Thymus (tissue), 11 donors: Measurements from ENCODE around the gene STXBP2. TPM values are rescaled to one million over a fixed set of nuclear protein-coding genes. Genes with fewer than 3 reads are reported as not detected.

Experiments
- DNase-seq, 9 donors: peaks; one replicate each; pipeline ENCODE4 v3.0.0-alpha.2; 2013; ENCODE audit warnings: low spot score in 9 of 9, low read depth in 6 of 9, missing footprints in 1 of 9
- H3K27ac ChIP-seq, 2 donors: one replicate each; pipeline ENCODE4 v1.5.1; 2013; ENCODE audit warnings: control low read depth in 1 of 2, low read depth in 1 of 2, low read length in 1 of 2, mild to moderate bottlenecking in 1 of 2, moderate library complexity in 1 of 2
- H3K27me3 ChIP-seq, 2 donors: one replicate each; pipeline ENCODE4 v1.5.1; 2013; ENCODE audit warnings: low read length in 1 of 2; ENCODE audit not compliant: control insufficient read depth in 2 of 2, insufficient read depth in 1 of 2
- H3K36me3 ChIP-seq, 2 donors: one replicate each; pipeline ENCODE4 v1.5.1; 2013; ENCODE audit warnings: low read length in 1 of 2, mild to moderate bottlenecking in 1 of 2, moderate library complexity in 1 of 2; ENCODE audit not compliant: control insufficient read depth in 2 of 2, insufficient read depth in 2 of 2
- H3K4me1 ChIP-seq, 2 donors: one replicate each; pipeline ENCODE4 v1.5.1; 2013; ENCODE audit warnings: low read length in 2 of 2; ENCODE audit not compliant: control insufficient read depth in 2 of 2, insufficient read depth in 2 of 2
- H3K4me3 ChIP-seq, 2 donors: one replicate each; pipeline ENCODE4 v1.5.1; 2013; ENCODE audit warnings: low read length in 2 of 2, control low read depth in 1 of 2, mild to moderate bottlenecking in 1 of 2
- H3K9me3 ChIP-seq, 2 donors: one replicate each; pipeline ENCODE4 v1.5.1; 2013; ENCODE audit warnings: low read length in 1 of 2, mild to moderate bottlenecking in 1 of 2; ENCODE audit not compliant: control insufficient read depth in 2 of 2, insufficient read depth in 1 of 2
- WGBS: extraction: QIAGEN DNeasy Blood & Tissue Kit; methylation state at CpG from one replicate; pipeline ENCODE4 v1.1.7; 2013; 5-methylcytosine and 5-hydroxymethylcytosine counted together
- polyA plus RNA-seq: library from polyadenylated mRNA; stranded (reverse); fragments of 200-250 nt; gene quantifications from one replicate; pipeline ENCODE4 v1.2.3, GENCODE V29; 2013
- total RNA-seq: library from RNA; stranded (reverse); fragments of 120-200 nt; gene quantifications from one replicate; pipeline ENCODE4 v1.2.4, GENCODE V29; 2013
- donor health status: healthy.

STXBP2 gene
- total and polyA plus RNA-seq, 2 donors = 45.3 to 140 TPM

GRCh38 chr19:7677669-7678311, 40.9 kb downstream of the STXBP2 start:
- Histone ChIP-seq H3K36me3 (peaks cover 4 to 7% of the 10 kb centered on the region in 2 donors), H3K27me3 (peaks cover 0 to 23% of the 10 kb centered on the region in 2 donors), H3K9me3 (peaks cover 0 to 13% of the 10 kb centered on the region in 2 donors), H3K27ac (no peak overlapping the region), H3K4me3 (no peak overlapping the region), H3K4me1 (peaks cover 48 to 74% of the 10 kb centered on the region in 2 donors)
- WGBS = 53% methylated on average over 12 of the region's 12 CpGs
- no peak for DNase-seq

GRCh38 chr19:7678971-7679751, 42.3 kb downstream of the STXBP2 start:
- peaks cover 44 to 67% of the 10 kb centered on the region in 2 donors for H3K4me1 ChIP-seq
- H3K36me3 ChIP-seq = peaks cover 12 to 17% of the 10 kb centered on the region in 2 donors
- peaks cover 0 to 7% of the 10 kb centered on the region in 2 donors for H3K9me3 ChIP-seq
- peak in 7 of 9 donors; percentile 60 to 90 (median 79) for DNase-seq
- H3K4me3 ChIP-seq = no peak overlapping the region
- WGBS = 41% methylated on average over 30 of the region's 30 CpGs
- peaks cover 0 to 22% of the 10 kb centered on the region in 2 donors for H3K27me3 ChIP-seq
- H3K27ac ChIP-seq = peak overlapping the region; percentile 72 to 92

GRCh38 chr19:7679771-7680605, 43.1 kb downstream of the STXBP2 start:
- peaks cover 0 to 4% of the 10 kb centered on the region in 2 donors for H3K9me3 ChIP-seq
- H3K27ac ChIP-seq = peak overlapping the region; percentile 72 to 92
- H3K4me1 ChIP-seq = peaks cover 44 to 64% of the 10 kb centered on the region in 2 donors
- H3K27me3 ChIP-seq = peaks cover 0 to 19% of the 10 kb centered on the region in 2 donors
- H3K36me3 ChIP-seq = peaks cover 12 to 17% of the 10 kb centered on the region in 2 donors
- peak overlapping the region; percentile 19 to 98 for H3K4me3 ChIP-seq
- WGBS = 69% methylated on average over 22 of the region's 22 CpGs
- DNase-seq = peak in 1 of 9 donors; percentile 23

GRCh38 chr19:7680606-7681339, 43.9 kb downstream of the STXBP2 start, which contains the start of gene TRAPPC5:
TRAPPC5 (plus strand) TSS chr19:7680833; CDS start chr19:7682254, 1,421 bp downstream.
- Histone ChIP-seq H3K36me3 (peaks cover 12 to 21% of the 10 kb centered on the region in 2 donors), H3K27ac (peak within 1 kb of the TSS; percentile 90 to 92), H3K4me1 (peaks cover 42 to 60% of the 10 kb centered on the region in 2 donors), H3K27me3 (peaks cover 0 to 17% of the 10 kb centered on the region in 2 donors), H3K4me3 (peak within 1 kb of the TSS; percentile 98), H3K9me3 (peaks cover 0 to 4% of the 10 kb centered on the region in 2 donors)
- WGBS = under 1% methylated on average over 79 of the region's 79 CpGs
- peak in 8 of 9 donors; percentile 82 to 95 (median 86) for DNase-seq

GRCh38 chr19:7681340-7682174, 44.6 kb downstream of the STXBP2 start:
- Histone ChIP-seq H3K9me3 (peaks cover 0 to 4% of the 10 kb centered on the region in 2 donors), H3K27ac (peak overlapping the region; percentile 78 to 90), H3K36me3 (peaks cover 12 to 21% of the 10 kb centered on the region in 2 donors), H3K27me3 (peaks cover 0 to 14% of the 10 kb centered on the region in 2 donors), H3K4me3 (peak overlapping the region; percentile 98), H3K4me1 (peaks cover 36 to 52% of the 10 kb centered on the region in 2 donors)
- DNase-seq = peak in 8 of 9 donors; percentile 71 to 93 (median 83)
- WGBS = 9% methylated on average over 43 of the region's 43 CpGs

GRCh38 chr19:7682175-7682855, 45.4 kb downstream of the STXBP2 start:
- DNase-seq = no peak
- H3K4me1 ChIP-seq = peaks cover 29 to 44% of the 10 kb centered on the region in 2 donors
- WGBS = 95% methylated on average over 74 of the region's 74 CpGs
- peaks cover 0 to 6% of the 10 kb centered on the region in 2 donors for H3K27me3 ChIP-seq
- peaks cover 12 to 21% of the 10 kb centered on the region in 2 donors for H3K36me3 ChIP-seq
- peak overlapping the region in 1 of 2 donors; percentile 78 for H3K27ac ChIP-seq
- H3K4me3 ChIP-seq = peak overlapping the region in 1 of 2 donors; percentile 98
- H3K9me3 ChIP-seq = peaks cover 0 to 4% of the 10 kb centered on the region in 2 donors

- DNase-seq = no peak
Observed at GRCh38 chr19:7685546-7686445, 48.9 kb downstream of the STXBP2 start.

More at GRCh38 chr19:7685546-7686445, 48.9 kb downstream of the STXBP2 start:
- Histone ChIP-seq H3K4me1 (peaks cover 8 to 12% of the 10 kb centered on the region in 2 donors), H3K9me3 (peaks cover 0 to 8% of the 10 kb centered on the region in 2 donors), H3K4me3 (no peak overlapping the region), H3K27ac (no peak overlapping the region), H3K27me3 (peaks cover 0 to 20% of the 10 kb centered on the region in 2 donors), H3K36me3 (peaks cover 12 to 21% of the 10 kb centered on the region in 2 donors)
- WGBS = 88% methylated on average over 19 of the region's 19 CpGs
